Measurements from ENCODE around the gene LLPH.

LLPH gene

GRCh38 chr12:66120477-66120876, 10.1 kb downstream of the LLPH start:
- peaks cover 43% of the 10 kb centered on the region for H3K36me3 Mint-ChIP-seq (ENCODE audit: low read depth)
- peaks cover 4% of the 10 kb centered on the region for H3K4me1 Mint-ChIP-seq
- H3K4me3 Mint-ChIP-seq: no peak overlapping the region
- H3K27me3 Mint-ChIP-seq: no peaks in the 10 kb centered on the region
- ATAC-seq: no peak
- no peaks in the 10 kb centered on the region for H3K9me3 Mint-ChIP-seq
- no peak for DNase-seq
- no peak overlapping the region for H3K27ac Mint-ChIP-seq

- ATAC-seq (no peak), DNase-seq (no peak)
- H3K27ac Mint-ChIP-seq: no peak overlapping the region
- H3K27me3 Mint-ChIP-seq: no peaks in the 10 kb centered on the region
- H3K4me3 Mint-ChIP-seq: no peak overlapping the region
- H3K9me3 Mint-ChIP-seq: no peaks in the 10 kb centered on the region
- peaks cover 4% of the 10 kb centered on the region for H3K4me1 Mint-ChIP-seq
- peaks cover 38% of the 10 kb centered on the region for H3K36me3 Mint-ChIP-seq (ENCODE audit: low read depth)
Measured at GRCh38 chr12:66119870-66120241, 10.7 kb downstream of the LLPH start.

- peaks cover 4% of the 10 kb centered on the region for H3K4me1 Mint-ChIP-seq
- ATAC-seq: no peak
Measured at GRCh38 chr12:66119229-66119869, 11.2 kb downstream of the LLPH start.

GRCh38 chr12:66118240-66118891, 12.2 kb downstream of the LLPH start:
- Mint-ChIP-seq H3K4me1 (peaks cover 9% of the 10 kb centered on the region), H3K27me3 (no peaks in the 10 kb centered on the region), H3K4me3 (no peak overlapping the region), H3K36me3 (ENCODE audit: low read depth) (peaks cover 24% of the 10 kb centered on the region), H3K9me3 (no peaks in the 10 kb centered on the region), H3K27ac (no peak overlapping the region)
- no peak for DNase-seq
- ATAC-seq: no peak

More at GRCh38 chr12:66119229-66119869, 11.2 kb downstream of the LLPH start:
- Mint-ChIP-seq H3K27ac (no peak overlapping the region), H3K36me3 (ENCODE audit: low read depth) (peaks cover 33% of the 10 kb centered on the region), H3K9me3 (no peaks in the 10 kb centered on the region), H3K27me3 (no peaks in the 10 kb centered on the region), H3K4me3 (no peak overlapping the region)
- no peak for DNase-seq

GRCh38 chr12:66117242-66117641, 13.3 kb downstream of the LLPH start:
- Mint-ChIP-seq H3K27ac (no peak overlapping the region), H3K27me3 (no peaks in the 10 kb centered on the region), H3K36me3 (ENCODE audit: low read depth) (peaks cover 16% of the 10 kb centered on the region), H3K9me3 (no peaks in the 10 kb centered on the region), H3K4me1 (peaks cover 9% of the 10 kb centered on the region), H3K4me3 (no peak overlapping the region)
- DNase-seq (no peak), ATAC-seq (no peak)

DNA sequence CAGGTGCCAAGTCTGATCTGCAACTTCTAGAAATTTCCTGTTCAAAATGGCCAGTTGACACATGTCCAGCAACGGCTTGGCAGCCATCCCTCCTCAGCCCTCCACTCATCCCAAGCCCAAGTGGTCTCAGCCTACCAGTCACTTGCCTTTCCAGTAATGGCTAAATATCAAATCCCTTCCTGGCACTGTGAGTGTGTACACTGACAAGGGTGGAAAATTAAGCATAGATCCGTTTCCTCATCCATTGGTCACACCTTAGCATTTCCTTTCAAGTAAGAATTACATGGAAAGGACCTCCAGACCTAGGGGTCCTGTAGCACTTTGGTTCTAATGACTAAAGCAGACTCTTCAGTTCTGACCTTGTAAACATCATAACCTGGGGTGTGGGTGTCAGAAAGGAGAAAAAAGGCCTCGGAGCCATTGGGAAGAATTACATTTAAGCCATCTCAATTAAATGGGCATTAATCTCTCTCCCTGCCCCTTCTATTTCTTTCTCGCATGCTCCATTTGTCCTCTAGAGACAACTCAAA, 15.4 kb downstream of the LLPH start:
- Mint-ChIP-seq H3K4me3 (no peak overlapping the region), H3K9me3 (no peaks in the 10 kb centered on the region), H3K36me3 (ENCODE audit: low read depth) (peaks cover 6% of the 10 kb centered on the region), H3K27ac (no peak overlapping the region), H3K4me1 (peaks cover 7% of the 10 kb centered on the region), H3K27me3 (no peaks in the 10 kb centered on the region)
- ATAC-seq: no peak
- DNase-seq: no peak

- no peak for ATAC-seq
- Mint-ChIP-seq H3K9me3 (no peaks in the 10 kb centered on the region), H3K4me3 (no peak overlapping the region), H3K4me1 (peaks cover 5% of the 10 kb centered on the region), H3K36me3 (ENCODE audit: low read depth) (no peaks in the 10 kb centered on the region), H3K27ac (no peak overlapping the region), H3K27me3 (no peaks in the 10 kb centered on the region)
- DNase-seq: no peak
Measured at GRCh38 chr12:66113471-66113870, 17.1 kb downstream of the LLPH start.

GRCh38 chr12:66111605-66112004, 18.9 kb downstream of the LLPH start:
- Mint-ChIP-seq H3K4me1 (peaks cover 6% of the 10 kb centered on the region), H3K27me3 (peaks cover 4% of the 10 kb centered on the region), H3K4me3 (no peak overlapping the region), H3K27ac (no peak overlapping the region), H3K36me3 (ENCODE audit: low read depth) (no peaks in the 10 kb centered on the region), H3K9me3 (no peaks in the 10 kb centered on the region)
- no peak for ATAC-seq
- no peak for DNase-seq

GRCh38 chr12:66109056-66109455, 21.5 kb downstream of the LLPH start:
- no peak for DNase-seq
- Mint-ChIP-seq H3K9me3 (no peaks in the 10 kb centered on the region), H3K27me3 (peaks cover 9% of the 10 kb centered on the region), H3K4me3 (no peak overlapping the region), H3K36me3 (ENCODE audit: low read depth) (no peaks in the 10 kb centered on the region), H3K27ac (no peak overlapping the region), H3K4me1 (peaks cover 4% of the 10 kb centered on the region)
- ATAC-seq: no peak

- no peak overlapping the region for H3K4me3 Mint-ChIP-seq
- H3K9me3 Mint-ChIP-seq: no peaks in the 10 kb centered on the region
- H3K36me3 Mint-ChIP-seq (ENCODE audit: low read depth): no peaks in the 10 kb centered on the region
- H3K27me3 Mint-ChIP-seq: peaks cover 9% of the 10 kb centered on the region
- ATAC-seq: no peak
- H3K4me1 Mint-ChIP-seq: peaks cover 2% of the 10 kb centered on the region
- H3K27ac Mint-ChIP-seq: no peak overlapping the region
- DNase-seq: no peak
Measured at GRCh38 chr12:66108386-66108785, 22.2 kb downstream of the LLPH start.

GRCh38 chr12:66107451-66107915, 23.1 kb downstream of the LLPH start:
- no peaks in the 10 kb centered on the region for H3K36me3 Mint-ChIP-seq (ENCODE audit: low read depth)
- ATAC-seq (peak; percentile 71), DNase-seq (peak; percentile 39)
- H3K4me1 Mint-ChIP-seq: peaks cover 2% of the 10 kb centered on the region
- H3K27ac Mint-ChIP-seq: no peak overlapping the region
- no peaks in the 10 kb centered on the region for H3K9me3 Mint-ChIP-seq
- peaks cover 15% of the 10 kb centered on the region for H3K27me3 Mint-ChIP-seq
- H3K4me3 Mint-ChIP-seq: no peak overlapping the region

DNA sequence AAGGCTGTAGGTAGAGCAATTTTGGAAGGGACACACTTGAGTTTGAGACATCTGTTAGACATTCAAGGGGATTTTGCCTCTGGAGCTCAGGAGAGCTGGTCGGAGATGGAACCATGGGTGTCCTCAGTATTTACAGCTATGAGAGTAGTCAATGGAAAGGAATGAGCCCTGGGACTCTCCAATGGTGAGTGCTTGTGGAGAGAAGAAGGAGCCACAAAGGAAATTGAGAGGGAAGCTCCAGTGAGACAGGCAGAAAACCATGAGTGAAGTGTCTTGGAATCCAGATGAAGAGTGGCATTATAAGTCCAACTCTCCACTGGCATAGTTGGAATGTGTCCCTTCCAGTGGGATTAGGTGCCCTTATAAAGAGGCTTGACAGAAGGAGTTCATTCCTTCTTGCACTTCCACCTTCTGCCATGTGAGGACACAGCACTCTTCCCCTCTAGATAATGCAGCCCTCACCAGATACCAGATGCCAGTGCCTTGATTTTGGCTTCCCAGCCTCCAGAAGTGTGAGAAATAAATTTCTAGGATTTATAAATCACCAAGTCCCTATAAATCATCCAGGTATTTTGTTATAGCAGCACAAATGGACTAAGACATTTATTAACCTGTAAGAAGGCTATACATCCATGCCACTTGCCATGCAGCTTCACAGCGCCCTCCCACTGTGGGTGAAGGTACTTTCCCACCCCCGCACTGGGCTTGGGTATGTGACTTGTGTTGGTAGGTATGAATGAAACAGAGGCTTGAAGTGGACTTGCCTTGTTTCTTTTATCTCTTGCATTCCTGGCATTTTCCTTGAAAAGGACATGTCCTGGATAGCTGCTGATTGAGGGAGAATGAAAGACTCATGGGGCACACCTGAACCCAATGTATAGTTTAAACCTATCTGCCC, 27.3 kb downstream of the LLPH start:
- no peaks in the 10 kb centered on the region for H3K36me3 Mint-ChIP-seq (ENCODE audit: low read depth)

DNA sequence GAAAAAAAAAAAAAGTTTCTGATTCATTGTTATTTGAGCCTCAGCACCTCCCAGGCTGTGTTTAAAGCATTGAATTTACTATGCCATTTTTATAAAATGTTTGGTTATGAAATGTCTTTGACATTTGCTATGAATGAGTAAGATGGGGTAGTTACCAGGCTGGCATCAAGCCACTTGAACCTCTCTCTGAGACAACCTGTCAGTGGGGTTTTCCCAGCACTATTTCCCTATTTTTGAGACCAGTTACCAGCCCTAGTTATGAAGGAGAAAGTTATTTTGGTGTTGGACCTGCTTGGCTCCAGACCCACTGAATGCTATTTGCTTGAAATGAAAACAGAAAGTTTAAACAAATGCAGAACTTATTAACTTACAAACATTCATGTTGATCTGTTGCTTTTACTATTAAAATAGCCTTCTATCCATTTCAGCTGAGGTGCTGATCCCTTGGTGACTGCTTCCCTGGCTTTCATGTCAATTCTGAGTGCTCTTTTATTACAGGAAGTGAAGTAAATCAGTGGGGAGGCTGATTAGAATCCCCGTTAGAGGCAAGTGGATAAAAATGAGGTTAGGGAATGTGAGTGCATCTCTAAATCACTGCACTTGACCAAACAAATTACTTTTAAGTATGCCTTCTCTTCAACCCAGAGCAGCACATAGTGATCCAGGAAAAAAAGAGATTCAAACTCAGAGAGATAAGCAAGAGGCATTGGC, 37.8 kb downstream of the LLPH start:
- peaks cover 13% of the 10 kb centered on the region for H3K27me3 Mint-ChIP-seq
- no peaks in the 10 kb centered on the region for H3K9me3 Mint-ChIP-seq
- no peaks in the 10 kb centered on the region for H3K36me3 Mint-ChIP-seq (ENCODE audit: low read depth)
- H3K27ac Mint-ChIP-seq: no peak overlapping the region
- ATAC-seq: peak; percentile 40
- no peak overlapping the region for H3K4me3 Mint-ChIP-seq
- peaks cover 2% of the 10 kb centered on the region for H3K4me1 Mint-ChIP-seq
- no peak for DNase-seq

More for the DNA sequence above, 27.3 kb downstream of the LLPH start:
- peak; percentile 8 for DNase-seq
- Mint-ChIP-seq H3K27ac (no peak overlapping the region), H3K27me3 (peaks cover 30% of the 10 kb centered on the region), H3K9me3 (peaks cover 5% of the 10 kb centered on the region), H3K4me3 (no peak overlapping the region), H3K4me1 (peaks cover 2% of the 10 kb centered on the region)
- no peak for ATAC-seq

DNA sequence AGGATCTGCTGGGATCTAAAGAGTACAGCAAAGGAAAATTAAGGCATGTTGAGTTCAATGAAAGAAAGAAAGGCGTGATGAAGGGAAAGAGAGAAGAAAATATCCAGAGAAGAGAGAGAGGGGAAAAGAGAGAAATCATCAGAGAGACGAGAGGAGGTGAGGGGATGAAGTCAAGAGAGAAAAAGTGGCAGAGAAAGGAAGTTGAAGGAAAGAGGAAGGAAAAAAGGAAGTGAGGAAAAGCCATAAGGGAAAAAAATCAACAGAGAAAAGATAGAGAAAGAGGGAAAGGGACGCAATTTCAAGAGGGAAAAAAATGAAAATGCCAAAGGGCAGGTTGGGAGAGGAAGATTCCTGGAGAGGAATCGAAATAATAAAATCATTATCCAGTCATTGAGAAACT, 40.4 kb downstream of the LLPH start:
- no peak for DNase-seq
- Mint-ChIP-seq H3K4me1 (peaks cover 2% of the 10 kb centered on the region), H3K9me3 (no peaks in the 10 kb centered on the region), H3K4me3 (no peak overlapping the region), H3K27ac (no peak overlapping the region), H3K36me3 (ENCODE audit: low read depth) (no peaks in the 10 kb centered on the region), H3K27me3 (peaks cover 16% of the 10 kb centered on the region)
- no peak for ATAC-seq

All from activated naive CD8-positive, alpha-beta T cell treated with anti-CD3 and anti-CD28 coated beads, Interleukin-2, amount 50 U/mL, for 24 hours (primary cell).